ENCODE results near the gene CENPB. TPM values are rescaled to one million over a fixed set of nuclear protein-coding genes. Genes with fewer than 3 reads are reported as not detected.

The CENPB gene
- total and polyA plus RNA-seq, 3 donors from 2014 or later, result 24.8 to 44.1 (median 32.2) TPM

DNA sequence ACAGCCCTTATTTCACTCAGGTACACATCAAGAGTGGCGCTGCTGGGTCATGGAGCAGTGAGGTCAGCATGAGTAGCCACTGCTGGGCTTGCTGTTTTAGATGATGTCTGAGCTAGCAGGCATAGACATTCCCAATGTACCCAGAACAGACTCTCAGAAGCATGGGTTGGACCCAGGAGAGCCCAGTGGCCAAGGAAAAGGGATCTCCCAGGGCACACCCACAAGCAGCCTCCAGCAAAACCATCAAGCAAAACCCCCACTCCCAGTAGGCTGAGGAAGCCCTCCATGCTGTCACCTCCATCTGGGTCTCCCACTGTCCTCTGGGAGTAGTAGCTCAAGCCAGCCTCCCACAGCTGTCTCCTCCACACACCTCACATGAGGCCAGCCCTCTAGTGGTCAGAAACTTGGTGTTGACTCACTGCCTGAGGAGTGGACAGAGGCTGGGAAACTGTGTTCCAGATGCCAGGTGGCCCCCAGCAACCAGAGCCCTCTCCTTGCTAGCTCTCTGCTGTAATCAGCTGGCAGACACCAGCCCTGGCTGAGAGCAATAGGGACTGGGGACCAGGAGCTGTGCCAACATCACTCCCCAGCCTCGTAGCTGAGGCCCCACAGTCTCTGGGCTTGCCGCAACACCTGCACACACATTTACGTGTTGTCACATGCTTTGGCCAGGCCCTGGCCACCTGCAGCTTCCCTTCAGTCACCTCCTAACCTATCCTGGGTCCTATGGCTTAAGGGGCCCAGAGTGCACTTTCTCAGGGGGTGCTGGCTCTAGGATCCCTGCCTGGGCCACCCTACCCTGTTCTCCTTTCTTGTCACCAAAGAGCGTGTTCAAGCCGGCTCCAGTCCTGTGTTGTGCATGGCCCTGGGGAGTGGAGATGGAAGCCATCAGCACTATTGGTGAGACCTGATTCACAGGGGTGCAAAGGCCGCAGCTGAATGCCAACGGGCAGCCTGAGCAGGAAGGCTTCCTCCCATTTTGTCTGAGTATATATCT is 31.9 kb upstream of the CENPB start:
- intact Hi-C loops (cut with DNase I; ENCODE audit: low total_unique reads), result no loop called here
- DNase-seq, result peak; percentile 86
- peaks cover 22% of the 10 kb centered on the region for H3K4me1 ChIP-seq
- H3K4me3 ChIP-seq, result no peak overlapping the region
- peak overlapping the region; percentile 99 for H3K27ac ChIP-seq
- 76 to 81% methylated on average over 4 to 8 of the region's 8 CpGs for WGBS, 2 donors
- no peaks in the 10 kb centered on the region for H3K36me3 ChIP-seq (ENCODE audit: low read depth, missing control alignments)
- no peak for TF ChIP-seq POLR2A (IDR thresholded peaks at IDR 0.05)
- TF ChIP-seq, protein P1, sequence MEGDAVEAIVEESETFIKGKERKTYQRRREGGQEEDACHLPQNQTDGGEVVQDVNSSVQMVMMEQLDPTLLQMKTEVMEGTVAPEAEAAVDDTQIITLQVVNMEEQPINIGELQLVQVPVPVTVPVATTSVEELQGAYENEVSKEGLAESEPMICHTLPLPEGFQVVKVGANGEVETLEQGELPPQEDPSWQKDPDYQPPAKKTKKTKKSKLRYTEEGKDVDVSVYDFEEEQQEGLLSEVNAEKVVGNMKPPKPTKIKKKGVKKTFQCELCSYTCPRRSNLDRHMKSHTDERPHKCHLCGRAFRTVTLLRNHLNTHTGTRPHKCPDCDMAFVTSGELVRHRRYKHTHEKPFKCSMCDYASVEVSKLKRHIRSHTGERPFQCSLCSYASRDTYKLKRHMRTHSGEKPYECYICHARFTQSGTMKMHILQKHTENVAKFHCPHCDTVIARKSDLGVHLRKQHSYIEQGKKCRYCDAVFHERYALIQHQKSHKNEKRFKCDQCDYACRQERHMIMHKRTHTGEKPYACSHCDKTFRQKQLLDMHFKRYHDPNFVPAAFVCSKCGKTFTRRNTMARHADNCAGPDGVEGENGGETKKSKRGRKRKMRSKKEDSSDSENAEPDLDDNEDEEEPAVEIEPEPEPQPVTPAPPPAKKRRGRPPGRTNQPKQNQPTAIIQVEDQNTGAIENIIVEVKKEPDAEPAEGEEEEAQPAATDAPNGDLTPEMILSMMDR (IDR thresholded peaks at IDR 0.05), result peak; percentile 55 to 74 (median 57)
- H3K27me3 ChIP-seq, result no peaks in the 10 kb centered on the region
- H3K9me3 ChIP-seq, result no peaks in the 10 kb centered on the region

DNA sequence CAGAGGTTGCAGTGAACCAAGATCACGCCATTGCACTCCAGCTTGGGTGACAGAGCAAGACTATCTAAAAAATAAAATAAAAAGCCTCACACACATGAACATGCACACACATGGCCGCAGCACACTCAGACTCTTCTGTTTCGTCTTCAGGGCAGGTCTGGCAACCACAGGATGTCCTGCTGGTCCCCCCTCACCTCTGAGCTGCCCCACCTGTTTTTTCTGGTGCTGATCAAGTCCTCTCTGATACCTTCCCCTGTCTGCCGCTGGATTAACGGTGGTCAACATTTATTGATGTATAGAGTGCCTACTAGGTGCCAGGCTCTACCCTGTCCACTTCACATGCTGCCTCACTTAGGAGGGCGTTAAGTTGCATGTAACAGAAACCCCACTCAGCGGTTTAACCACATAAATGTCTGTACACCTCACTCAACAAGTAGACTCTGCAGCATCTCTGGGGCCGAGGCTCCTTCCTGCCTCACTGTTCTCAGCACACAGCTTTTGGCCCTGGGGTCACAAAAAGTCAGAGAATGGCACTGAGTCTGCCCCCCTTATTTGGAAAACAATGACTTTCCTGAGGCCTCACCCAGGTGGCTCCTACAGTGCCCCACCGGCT is 29.3 kb upstream of the CENPB start:
- H3K27me3 ChIP-seq, result no peaks in the 10 kb centered on the region
- no peak overlapping the region for H3K27ac ChIP-seq
- peaks cover 38% of the 10 kb centered on the region for H3K4me1 ChIP-seq
- H3K36me3 ChIP-seq (ENCODE audit: low read depth, missing control alignments), result no peaks in the 10 kb centered on the region
- no peak overlapping the region for H3K4me3 ChIP-seq
- 89 to 90% methylated on average over 9 of the region's 9 CpGs for WGBS, 2 donors
- intact Hi-C loops (cut with DNase I; ENCODE audit: low total_unique reads), result no loop called here
- H3K9me3 ChIP-seq, result no peaks in the 10 kb centered on the region
- DNase-seq, result no peak
- TF ChIP-seq, protein P1 (IDR thresholded peaks at IDR 0.05), result no peak
- TF ChIP-seq POLR2A (IDR thresholded peaks at IDR 0.05), result no peak

DNA sequence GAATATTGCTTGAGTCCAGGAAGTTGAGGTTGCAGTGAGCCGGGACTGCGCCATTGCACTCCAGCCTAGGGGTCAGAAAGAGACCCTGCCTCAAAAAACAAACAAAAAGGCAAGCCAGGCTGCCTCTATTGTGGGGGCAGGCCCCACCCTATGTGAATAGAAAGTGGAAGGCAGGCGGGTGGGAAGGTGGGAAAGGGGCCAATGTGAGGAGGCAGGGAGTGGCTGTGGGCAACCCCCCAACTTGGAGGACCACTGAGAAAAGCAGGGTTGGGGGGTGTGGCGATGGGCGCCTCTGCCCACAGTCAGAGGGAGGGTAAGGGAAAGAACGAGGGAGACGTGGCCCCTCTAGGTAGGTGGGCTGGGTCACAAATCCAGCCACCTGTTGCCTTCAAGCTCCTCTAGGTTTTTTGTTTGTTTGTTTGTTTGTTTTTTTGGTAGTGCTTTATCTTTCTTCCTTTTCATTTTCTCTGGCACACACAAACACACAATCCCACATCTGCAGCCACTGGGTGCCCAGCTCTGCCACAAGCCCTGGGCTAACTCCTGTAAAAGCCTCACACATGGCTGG is 28.5 kb upstream of the CENPB start:
- H3K4me3 ChIP-seq, result no peak overlapping the region
- peaks cover 42% of the 10 kb centered on the region for H3K4me1 ChIP-seq
- no peaks in the 10 kb centered on the region for H3K27me3 ChIP-seq
- TF ChIP-seq POLR2A (IDR thresholded peaks at IDR 0.05), result no peak
- TF ChIP-seq, protein P1 (IDR thresholded peaks at IDR 0.05), result no peak
- no peaks in the 10 kb centered on the region for H3K36me3 ChIP-seq (ENCODE audit: low read depth, missing control alignments)
- 87 to 90% methylated on average over 7 of the region's 7 CpGs for WGBS, 2 donors
- no peak overlapping the region for H3K27ac ChIP-seq
- no peak for DNase-seq
- intact Hi-C loops (cut with DNase I; ENCODE audit: low total_unique reads), result no loop called here
- no peaks in the 10 kb centered on the region for H3K9me3 ChIP-seq

DNA sequence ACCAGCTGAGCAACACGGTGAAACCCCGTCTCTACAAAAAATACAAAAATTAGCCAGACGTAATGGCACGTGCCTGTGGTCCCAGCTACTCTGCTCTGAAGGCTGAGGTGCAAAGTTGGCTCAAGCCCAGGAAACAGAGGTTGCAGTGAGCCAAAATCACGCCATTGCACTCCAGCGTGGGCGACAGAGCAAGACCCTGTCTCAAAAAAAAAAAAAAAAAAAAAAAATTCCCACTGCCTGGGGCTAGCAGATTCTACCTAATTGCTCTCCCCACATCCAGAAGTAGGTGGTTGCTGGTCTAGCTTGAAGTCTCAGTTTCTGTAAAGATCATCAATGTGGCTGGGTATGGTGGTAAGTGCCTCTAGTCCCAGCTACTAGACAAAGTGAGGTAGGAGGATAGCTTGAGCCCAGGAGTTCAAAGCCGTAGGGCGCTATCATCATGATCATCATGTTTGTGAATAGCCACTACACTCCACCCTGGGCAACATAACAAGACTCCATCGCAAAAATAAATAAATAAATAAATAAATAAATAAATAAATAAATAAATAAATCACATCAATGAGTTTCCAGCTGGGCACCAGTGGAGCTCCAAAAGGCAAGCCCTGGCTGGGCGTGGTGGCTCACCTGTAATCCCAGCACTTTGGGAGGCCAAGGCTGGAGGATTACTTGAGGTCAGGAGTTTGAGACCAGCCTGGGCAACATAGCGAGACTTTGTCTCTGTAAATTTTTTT is 27.5 kb upstream of the CENPB start:
- WGBS, 2 donors, result 91 to 95% methylated on average over 12 of the region's 12 CpGs
- TF ChIP-seq, protein P1 (IDR thresholded peaks at IDR 0.05), result no peak
- TF ChIP-seq POLR2A (IDR thresholded peaks at IDR 0.05), result no peak
- no peak for DNase-seq

More for the DNA sequence above, 27.5 kb upstream of the CENPB start:
- intact Hi-C loops (cut with DNase I; ENCODE audit: low total_unique reads), result no loop called here
- H3K27ac ChIP-seq, result no peak overlapping the region
- peaks cover 34% of the 10 kb centered on the region for H3K4me1 ChIP-seq
- H3K9me3 ChIP-seq, result no peaks in the 10 kb centered on the region
- no peak overlapping the region for H3K4me3 ChIP-seq
- no peaks in the 10 kb centered on the region for H3K27me3 ChIP-seq
- H3K36me3 ChIP-seq (ENCODE audit: low read depth, missing control alignments), result no peaks in the 10 kb centered on the region

All from testis (tissue), 3 donors.